Measurements from ENCODE around the gene RRP1.

DNA sequence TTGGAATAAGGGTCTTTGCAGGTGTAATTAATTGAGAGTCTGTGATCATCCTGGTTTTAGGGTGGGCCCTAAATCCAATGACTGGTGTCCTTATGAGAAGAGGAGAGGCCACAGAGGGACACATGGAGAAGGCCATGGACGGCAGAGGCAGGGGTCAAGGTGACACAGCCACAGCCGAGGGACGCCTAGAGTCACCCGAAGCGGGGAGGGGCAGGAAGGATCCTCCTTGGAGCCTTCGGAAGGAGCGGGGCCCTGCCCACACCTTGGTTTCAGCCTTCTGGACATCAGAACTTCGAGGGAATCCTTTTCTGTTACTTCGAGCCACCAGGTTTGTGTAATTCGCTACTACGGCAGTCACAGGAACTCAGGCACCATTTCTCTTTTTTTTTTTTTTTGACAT is 31.1 kb downstream of the RRP1 start:
- TF ChIP-seq, protein P1, sequence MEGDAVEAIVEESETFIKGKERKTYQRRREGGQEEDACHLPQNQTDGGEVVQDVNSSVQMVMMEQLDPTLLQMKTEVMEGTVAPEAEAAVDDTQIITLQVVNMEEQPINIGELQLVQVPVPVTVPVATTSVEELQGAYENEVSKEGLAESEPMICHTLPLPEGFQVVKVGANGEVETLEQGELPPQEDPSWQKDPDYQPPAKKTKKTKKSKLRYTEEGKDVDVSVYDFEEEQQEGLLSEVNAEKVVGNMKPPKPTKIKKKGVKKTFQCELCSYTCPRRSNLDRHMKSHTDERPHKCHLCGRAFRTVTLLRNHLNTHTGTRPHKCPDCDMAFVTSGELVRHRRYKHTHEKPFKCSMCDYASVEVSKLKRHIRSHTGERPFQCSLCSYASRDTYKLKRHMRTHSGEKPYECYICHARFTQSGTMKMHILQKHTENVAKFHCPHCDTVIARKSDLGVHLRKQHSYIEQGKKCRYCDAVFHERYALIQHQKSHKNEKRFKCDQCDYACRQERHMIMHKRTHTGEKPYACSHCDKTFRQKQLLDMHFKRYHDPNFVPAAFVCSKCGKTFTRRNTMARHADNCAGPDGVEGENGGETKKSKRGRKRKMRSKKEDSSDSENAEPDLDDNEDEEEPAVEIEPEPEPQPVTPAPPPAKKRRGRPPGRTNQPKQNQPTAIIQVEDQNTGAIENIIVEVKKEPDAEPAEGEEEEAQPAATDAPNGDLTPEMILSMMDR (conservative IDR thresholded peaks at IDR 0.05; ENCODE audit: low read length), result no peak
- TF ChIP-seq EZH2phosphoT487 (IDR thresholded peaks at IDR 0.05; ENCODE audit: borderline replicate concordance, low read depth, low read length), result no peak

Measured in OCI-LY7 (cell line).